H9 (cell line): ENCODE data around the gene VSIR. TPM values are rescaled to one million over a fixed set of nuclear protein-coding genes. Genes with fewer than 3 reads are reported as not detected.
A peak's percentile ranks its signal among the peaks of the same experiment; 100 is the strongest.

Source experiments
- DNase-seq: peaks from one replicate; pipeline ENCODE4 v3.0.0-alpha.2; 2017
- H2AFZ ChIP-seq: one replicate; pipeline ENCODE4 v1.6.1; 2013; ENCODE audit warnings: mild to moderate bottlenecking, low read length, control low read depth, moderate library complexity
- H2AK5ac ChIP-seq: 2 replicates; pipeline ENCODE4 v1.6.1; 2013; ENCODE audit warnings: low read length, control low read depth, mixed read lengths; ENCODE audit not compliant: insufficient read length
- H2BK120ac ChIP-seq: one replicate; pipeline ENCODE4 v1.6.1; 2013; ENCODE audit warnings: low read depth, mild to moderate bottlenecking, low read length, control low read depth, inconsistent platforms; ENCODE audit not compliant: poor library complexity, severe bottlenecking
- H2BK12ac ChIP-seq: 2 replicates; pipeline ENCODE4 v1.6.1; 2013; ENCODE audit warnings: low read length, control low read depth, mixed read lengths, low read depth; ENCODE audit not compliant: insufficient read length
- H2BK15ac ChIP-seq: 2 replicates; pipeline ENCODE4 v1.6.1; 2013; ENCODE audit warnings: low read depth, low read length, control low read depth
- H2BK20ac ChIP-seq: one replicate; pipeline ENCODE4 v1.6.1; 2013; ENCODE audit warnings: low read depth, mild to moderate bottlenecking, low read length, control low read depth, inconsistent platforms; ENCODE audit not compliant: poor library complexity, severe bottlenecking
- H2BK5ac ChIP-seq: 2 replicates; pipeline ENCODE4 v1.6.1; 2013; ENCODE audit warnings: low read length, control low read depth, mixed read lengths; ENCODE audit not compliant: insufficient read length
- H3K14ac ChIP-seq: 2 replicates; pipeline ENCODE4 v1.6.1; 2013; ENCODE audit warnings: low read length, control low read depth; ENCODE audit not compliant: insufficient read depth
- H3K18ac ChIP-seq: 2 replicates; pipeline ENCODE4 v1.6.1; 2013; ENCODE audit warnings: low read depth, mild to moderate bottlenecking, mixed read lengths, low read length, control low read depth; ENCODE audit not compliant: insufficient read length
- H3K23ac ChIP-seq: 2 replicates; pipeline ENCODE4 v1.6.1; 2013; ENCODE audit warnings: low read length, control low read depth, mixed read lengths, low read depth; ENCODE audit not compliant: insufficient read length
- H3K23me2 ChIP-seq: 2 replicates; pipeline ENCODE4 v1.6.1; 2013; ENCODE audit warnings: low read depth, mild to moderate bottlenecking, mixed read lengths, low read length, control low read depth; ENCODE audit not compliant: insufficient read length, poor library complexity, severe bottlenecking
- H3K27ac ChIP-seq: 2 replicates; pipeline ENCODE4 v1.5.1; 2013; ENCODE audit warnings: low read length, control low read depth, mixed read lengths, low read depth; ENCODE audit not compliant: insufficient read length
- H3K27me3 ChIP-seq: 2 replicates; pipeline ENCODE4 v1.6.1; 2013; ENCODE audit warnings: low read length, control low read depth, inconsistent platforms; ENCODE audit not compliant: insufficient read depth
- H3K4ac ChIP-seq: 2 replicates; pipeline ENCODE4 v1.6.1; 2013; ENCODE audit warnings: low read depth, mild to moderate bottlenecking, control low read depth, inconsistent platforms, low read length, moderate library complexity
- H3K4me1 ChIP-seq: 2 replicates; pipeline ENCODE4 v1.6.1; 2013; ENCODE audit warnings: low read length, control low read depth, inconsistent platforms; ENCODE audit not compliant: insufficient read depth
- H3K4me2 ChIP-seq: 2 replicates; pipeline ENCODE4 v1.6.1; 2013; ENCODE audit warnings: low read length, control low read depth, mixed read lengths; ENCODE audit not compliant: insufficient read length, insufficient read depth
- H3K56ac ChIP-seq: 2 replicates; pipeline ENCODE4 v1.6.1; 2013; ENCODE audit warnings: low read depth, mild to moderate bottlenecking, mixed read lengths, low read length, control low read depth; ENCODE audit not compliant: insufficient read length
- H3K79me1 ChIP-seq: 2 replicates; pipeline ENCODE4 v1.6.1; 2013; ENCODE audit warnings: low read depth, mild to moderate bottlenecking, moderate library complexity, low read length, control low read depth, inconsistent platforms; ENCODE audit not compliant: insufficient read depth, poor library complexity, severe bottlenecking
- H3K79me2 ChIP-seq: 2 replicates; pipeline ENCODE4 v1.6.1; 2013; ENCODE audit warnings: low read length, control low read depth, inconsistent platforms; ENCODE audit not compliant: insufficient read depth
- H3K9ac ChIP-seq: 2 replicates; pipeline ENCODE4 v1.6.1; 2013; ENCODE audit warnings: low read length, control low read depth, mixed read lengths; ENCODE audit not compliant: insufficient read length; ENCODE audit errors: extremely low read depth
- H3K9me3 ChIP-seq: one replicate; pipeline ENCODE4 v1.6.1; 2013; ENCODE audit warnings: low read depth, low read length, inconsistent platforms; ENCODE audit not compliant: control insufficient read depth
- H3T11ph ChIP-seq: one replicate; pipeline ENCODE4 v1.6.1; 2013; ENCODE audit warnings: mild to moderate bottlenecking, low read length, control low read depth, inconsistent platforms
- H4K20me1 ChIP-seq: one replicate; pipeline ENCODE4 v1.6.1; 2013; ENCODE audit not compliant: control insufficient read depth, insufficient read length, insufficient read depth
- H4K5ac ChIP-seq: 2 replicates; pipeline ENCODE4 v1.6.1; 2013; ENCODE audit warnings: low read depth, mild to moderate bottlenecking, mixed read lengths, low read length, control low read depth; ENCODE audit not compliant: insufficient read length
- H4K8ac ChIP-seq: replicated peaks from 2 replicates; pipeline ENCODE4 v1.6.1; 2013; ENCODE audit warnings: low read length, control low read depth, mixed read lengths, low read depth; ENCODE audit not compliant: insufficient read length
- H4K91ac ChIP-seq: 2 replicates; pipeline ENCODE4 v1.6.1; 2013; ENCODE audit warnings: low read depth, mild to moderate bottlenecking, moderate library complexity, mixed read lengths, low read length, control low read depth; ENCODE audit not compliant: insufficient read length
- H3K27ac Mint-ChIP-seq, 3 experiments: 2 replicates in 2 of 3; 3 replicates in 1 of 3; pipeline ENCODE4 v1.8.0; 2020 to 2021; ENCODE audit warnings: mixed read lengths in 3 of 3, mild to moderate bottlenecking in 1 of 3, moderate library complexity in 1 of 3
- H3K27me3 Mint-ChIP-seq: 2 replicates; pipeline ENCODE4 v1.8.0; 2021; ENCODE audit warnings: low read depth, mild to moderate bottlenecking, moderate library complexity, mixed read lengths
- H3K36me3 Mint-ChIP-seq, 3 experiments: 2 replicates in 2 of 3; 3 replicates in 1 of 3; pipeline ENCODE4 v1.8.0; 2020 to 2021; ENCODE audit warnings: low read depth in 3 of 3, mixed read lengths in 3 of 3; ENCODE audit not compliant: insufficient read depth in 1 of 3
- H3K4me1 Mint-ChIP-seq, 2 experiments: 2 replicates each; pipeline ENCODE4 v1.8.0; 2020; ENCODE audit warnings: mixed read lengths in 2 of 2
- H3K4me3 Mint-ChIP-seq, 2 experiments: 2 replicates in 1 of 2; 3 replicates in 1 of 2; pipeline ENCODE4 v1.8.0; 2020 to 2021; ENCODE audit warnings: mild to moderate bottlenecking in 2 of 2, mixed read lengths in 2 of 2, moderate library complexity in 1 of 2
- H3K9me3 Mint-ChIP-seq, 2 experiments: 2 replicates in 1 of 2; 3 replicates in 1 of 2; pipeline ENCODE4 v1.8.0; 2020; ENCODE audit warnings: mild to moderate bottlenecking in 2 of 2, mixed read lengths in 2 of 2, moderate library complexity in 1 of 2
- CTCF ChIP-seq: fragments of 200-600 bp; sonication (generic); conservative IDR thresholded peaks from 3 replicates; pipeline ENCODE4 v1.8.0; 2021; ENCODE audit warnings: antibody characterized with exemption, mild to moderate bottlenecking
- WGBS: extraction: QIAGEN DNeasy Blood & Tissue Kit; methylation state at CpG from one replicate; pipeline ENCODE4 v1.1.7; 2013; ENCODE audit warnings: missing lambda C conversion rate, low lambda C conversion rate, mixed read lengths; ENCODE audit not compliant: insufficient read length; ENCODE audit errors: extremely low coverage; 5-methylcytosine and 5-hydroxymethylcytosine counted together
- total RNA-seq: library from RNA; stranded (reverse); gene quantifications from 2 replicates; pipeline ENCODE4 v1.2.1, GENCODE V29; 2021

Gene VSIR
- total RNA-seq, 1 experiment from 2014 or later: 0.11 TPM

GRCh38 chr10:71723311-71723710 lies 50.0 kb downstream of the VSIR start:
- Histone ChIP-seq H2BK120ac (no peak overlapping the region), H3K9me3 (no peaks in the 10 kb centered on the region), H4K20me1 (no peaks in the 10 kb centered on the region), H3K18ac (no peak overlapping the region), H3K9ac (no peak overlapping the region), H3K23me2 (no peaks in the 10 kb centered on the region), H4K5ac (no peak overlapping the region), H3K4ac (no peak overlapping the region), H2AFZ (no peak overlapping the region), H2BK20ac (no peak overlapping the region), H3K56ac (no peak overlapping the region), H2BK5ac (no peak overlapping the region), H4K8ac (no peak overlapping the region), H3K27ac (no peak overlapping the region), H3K27me3 (no peaks in the 10 kb centered on the region; the same call in 1 of the 2 replicates), H3K79me2 (no peaks in the 10 kb centered on the region), H4K91ac (no peak overlapping the region), H3K4me2 (no peak overlapping the region), H3T11ph (no peak overlapping the region), H2BK15ac (no peak overlapping the region), H2BK12ac (no peak overlapping the region), H3K4me1 (no peaks in the 10 kb centered on the region), H3K79me1 (no peaks in the 10 kb centered on the region), H2AK5ac (no peak overlapping the region), H3K23ac (no peak overlapping the region), H3K14ac (no peak overlapping the region)
- no peak for DNase-seq
- no peaks in the 10 kb centered on the region for H3K9me3 Mint-ChIP-seq
- peaks cover 9 to 25% of the 10 kb centered on the region in 2 experiments; a peak in 3 of 4 replicates for H3K4me1 Mint-ChIP-seq
- peak overlapping the region in 1 of 3 experiments; percentile 95; a peak in 2 of 7 replicates for H3K27ac Mint-ChIP-seq
- no peaks in the 10 kb centered on the region; a peak in 1 of 7 replicates for H3K36me3 Mint-ChIP-seq
- H3K4me3 Mint-ChIP-seq: no peak overlapping the region
- no peak for TF ChIP-seq CTCF
- peaks cover 24% of the 10 kb centered on the region for H3K27me3 Mint-ChIP-seq
- WGBS: no CpG with 5 or more reads among the region's 11 CpGs
